Activated CD8-positive, alpha-beta memory T cell treated with anti-CD3 and anti-CD28 coated beads for 24 hours (primary cell): ENCODE measurements around the gene DYNLT4.
"Not testable (repeated sequence)": the region's sequence is repeated elsewhere in the genome, so short reads cannot be mapped to it uniquely, and the experiment has no call there.

Experiments
- DNase-seq: peaks from one replicate; pipeline ENCODE4 v3.0.0-alpha.2; 2020

The DYNLT4 gene

DNA sequence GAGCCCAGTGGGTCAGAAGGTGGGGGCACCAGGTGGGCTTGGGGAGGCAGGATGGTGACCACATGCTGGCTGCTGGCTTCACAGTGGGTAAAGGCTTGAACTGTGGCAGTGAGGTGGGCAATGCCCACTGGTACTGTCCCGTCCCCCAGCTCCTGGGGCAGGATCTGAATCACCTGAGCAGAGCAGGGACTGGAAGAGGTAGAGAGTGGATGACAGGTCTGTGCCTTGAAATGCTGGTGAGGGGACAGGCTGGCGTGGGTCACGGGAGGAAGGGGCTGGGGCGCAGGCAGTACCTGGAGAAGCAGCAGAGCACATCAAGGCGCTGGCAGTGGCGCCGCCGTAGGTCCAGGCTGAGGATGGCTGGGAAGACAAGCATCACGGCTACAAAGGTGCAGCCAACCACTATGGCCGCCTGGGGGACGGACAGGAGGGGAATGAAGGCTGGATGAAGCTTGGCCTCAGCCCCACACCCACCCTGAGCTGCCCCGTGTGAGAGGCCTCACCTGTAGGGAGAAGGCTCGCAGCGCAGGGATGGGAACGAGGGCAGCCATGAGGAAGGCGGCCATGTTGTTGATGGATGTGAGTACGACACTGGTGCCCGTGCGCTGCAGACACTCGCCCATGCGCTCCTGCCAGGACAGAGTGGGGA is 21.0 kb upstream of the DYNLT4 start:
- no peak for DNase-seq

DNA sequence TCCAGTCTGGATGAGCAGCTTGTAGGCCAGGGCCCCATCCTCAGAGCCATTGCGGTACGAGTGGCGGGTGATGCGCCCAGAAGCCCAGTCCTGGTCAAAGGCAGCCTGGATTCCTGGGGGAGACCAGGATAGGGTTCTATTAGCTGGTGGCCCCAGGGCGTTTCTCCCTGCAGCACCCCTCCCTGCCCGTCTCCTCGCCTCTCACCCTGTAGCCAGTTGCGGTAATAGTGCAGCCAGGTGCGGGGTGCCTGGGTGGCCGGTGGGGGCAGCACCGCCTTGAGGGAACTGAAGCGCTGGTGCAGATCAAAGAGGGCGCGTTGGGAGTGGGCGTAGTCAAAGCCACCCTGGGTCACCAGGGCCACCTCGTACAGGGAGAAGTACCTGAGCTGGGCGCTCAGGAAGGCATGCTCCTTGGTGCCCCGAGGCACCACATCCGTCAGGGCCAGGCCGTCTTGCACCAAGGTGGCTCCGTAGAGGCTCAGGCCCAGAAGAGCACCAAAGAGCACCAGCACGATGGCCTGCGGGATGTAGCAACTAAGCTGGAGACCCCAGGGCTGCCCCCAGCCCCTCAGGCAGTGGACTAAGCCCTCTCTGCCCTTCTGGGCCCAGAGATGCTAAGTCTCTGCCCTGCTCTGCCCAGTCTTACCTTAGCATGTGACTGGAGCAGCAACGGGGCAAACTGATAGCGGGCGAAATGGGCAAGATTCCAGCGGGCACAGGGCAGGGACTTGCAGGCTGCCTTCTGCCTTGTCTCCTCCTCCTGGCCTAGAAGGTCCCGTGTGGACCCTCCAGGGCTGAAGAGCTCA is 20.2 kb upstream of the DYNLT4 start:
- no peak for DNase-seq

DNA sequence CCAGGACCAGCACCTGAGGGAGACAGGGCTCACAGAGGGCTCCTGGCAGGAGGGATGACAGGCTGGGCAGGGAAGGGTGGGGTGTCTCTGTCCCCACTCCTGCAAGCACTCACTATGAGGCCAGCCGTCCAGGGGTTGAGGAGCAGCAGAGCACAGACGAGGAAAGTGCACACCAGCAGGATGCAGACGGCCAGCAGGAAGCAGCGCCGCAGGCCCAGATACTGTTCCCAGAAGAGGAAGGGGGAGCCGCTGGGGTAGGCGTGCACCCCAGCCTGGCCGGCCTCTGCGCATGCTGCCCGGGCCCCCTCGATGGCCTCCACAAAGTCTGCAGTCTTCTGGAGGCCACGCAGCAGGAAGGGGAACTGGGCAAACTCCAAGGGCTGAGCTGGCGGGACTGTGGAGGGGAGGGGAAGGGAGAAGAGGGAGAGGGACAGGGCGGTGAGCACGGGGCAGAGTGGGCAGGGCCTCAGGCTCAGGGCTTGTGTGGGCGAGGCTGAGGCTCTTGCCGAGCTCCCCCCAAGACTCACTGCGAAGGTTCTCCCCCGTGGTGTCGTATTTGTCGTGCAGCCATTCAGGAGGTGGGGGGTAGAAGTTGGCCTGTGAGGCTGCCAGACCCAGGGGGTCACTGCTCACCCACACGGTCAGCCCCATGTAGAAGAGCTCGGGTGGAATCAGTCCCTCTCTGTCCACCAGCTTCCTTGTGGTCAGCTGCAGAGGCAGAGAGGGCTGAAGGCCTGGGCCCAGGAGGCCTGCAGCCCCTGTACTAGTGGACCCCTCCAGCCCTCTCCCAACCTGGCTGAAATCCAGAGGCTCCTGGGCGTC is 19.4 kb upstream of the DYNLT4 start:
- no peak for DNase-seq

DNA sequence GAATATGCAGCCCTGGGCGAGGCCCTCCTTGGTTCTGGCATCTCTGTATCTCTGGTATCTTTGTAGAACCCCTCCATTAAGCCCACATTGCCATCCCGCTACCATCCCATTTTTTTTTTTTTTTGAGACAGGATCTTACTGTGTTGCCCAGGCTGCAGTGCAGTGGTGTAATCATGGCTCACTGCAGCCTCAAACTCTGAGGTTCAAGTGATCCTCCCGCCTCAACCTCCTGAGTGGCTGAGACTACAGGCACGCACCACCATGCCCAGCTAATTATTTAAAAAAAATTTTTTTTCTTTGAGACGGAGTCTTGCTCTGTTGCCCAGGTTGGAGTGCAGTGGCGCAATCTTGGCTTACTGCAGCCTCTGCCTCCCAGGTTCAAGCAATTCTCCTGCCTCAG is 17.2 kb upstream of the DYNLT4 start:
- not testable (repeated sequence) for DNase-seq

DNA sequence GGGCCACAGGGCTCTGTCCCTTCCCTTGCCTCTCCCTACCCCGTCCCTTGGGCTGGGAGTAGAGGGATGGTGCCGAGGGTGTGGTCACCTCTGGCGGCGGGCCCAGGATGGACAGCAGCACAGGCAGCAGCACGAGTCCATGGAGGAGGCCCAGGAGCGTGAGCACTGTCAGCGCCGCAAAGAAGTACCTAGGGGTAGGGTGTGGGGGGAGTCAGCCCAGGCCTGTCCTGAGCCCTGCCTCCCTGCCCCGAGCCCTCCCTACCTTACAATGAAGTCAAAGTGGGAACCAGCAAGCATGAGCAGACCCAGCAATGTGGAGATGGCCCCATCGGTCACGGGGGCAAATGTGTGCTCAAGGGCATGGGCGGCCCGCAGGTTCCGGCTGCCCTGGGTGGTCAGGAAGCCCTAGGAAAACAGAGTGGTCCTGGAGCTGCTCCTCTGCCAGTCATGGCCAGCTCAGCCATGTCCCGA is 15.9 kb upstream of the DYNLT4 start:
- no peak for DNase-seq

DNA sequence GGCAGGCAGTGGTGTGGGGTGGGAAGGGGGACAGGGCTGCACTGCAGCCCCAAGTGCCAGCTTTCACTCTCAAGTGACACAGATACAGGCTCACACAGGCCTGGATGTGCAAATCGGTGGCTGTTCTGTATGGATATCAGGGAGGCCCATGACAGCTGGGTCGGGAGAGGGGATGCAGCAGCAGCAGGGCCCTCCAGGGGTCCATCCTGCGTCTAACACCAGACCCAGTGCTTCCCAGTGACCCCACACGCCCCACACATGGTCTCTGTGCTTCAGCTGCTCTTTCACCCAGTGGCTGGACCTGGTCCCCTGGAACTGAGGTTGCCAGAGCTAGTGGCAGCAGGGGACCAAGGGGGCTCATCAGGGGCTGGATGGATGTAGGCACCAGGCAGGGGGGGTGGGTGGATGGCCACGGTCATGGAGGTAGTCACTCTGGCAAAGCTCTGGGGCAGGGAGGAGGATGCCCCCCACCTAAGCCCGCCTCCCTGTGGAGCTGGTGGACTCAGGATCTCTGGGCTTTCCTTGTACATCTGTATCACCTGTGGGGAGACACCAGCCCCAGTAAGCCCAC is 15.1 kb upstream of the DYNLT4 start:
- DNase-seq = no peak

DNA sequence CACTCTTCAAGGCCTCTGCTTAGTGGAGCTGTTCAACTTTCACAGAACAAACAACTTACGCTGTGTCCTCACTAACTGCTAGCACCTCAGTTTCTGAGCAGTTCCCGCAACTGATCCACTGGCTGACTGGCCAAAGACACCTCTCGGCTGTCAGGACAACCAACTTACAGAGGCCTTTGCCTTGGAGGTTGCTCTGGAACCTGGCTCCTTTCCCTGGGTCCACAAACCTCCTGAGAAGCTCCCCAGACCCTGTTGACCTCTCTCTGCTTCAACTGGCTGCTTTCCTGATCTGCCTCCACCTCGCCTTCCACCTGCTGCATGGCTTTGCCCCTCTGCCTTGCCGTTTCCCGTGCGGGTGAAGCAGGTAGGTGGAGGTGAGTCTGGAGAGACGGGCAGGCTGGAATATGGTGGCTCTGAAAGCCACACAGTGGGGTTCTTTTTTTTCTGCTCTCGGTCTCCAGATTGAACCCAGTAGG is 14.1 kb upstream of the DYNLT4 start:
- DNase-seq = no peak

DNA sequence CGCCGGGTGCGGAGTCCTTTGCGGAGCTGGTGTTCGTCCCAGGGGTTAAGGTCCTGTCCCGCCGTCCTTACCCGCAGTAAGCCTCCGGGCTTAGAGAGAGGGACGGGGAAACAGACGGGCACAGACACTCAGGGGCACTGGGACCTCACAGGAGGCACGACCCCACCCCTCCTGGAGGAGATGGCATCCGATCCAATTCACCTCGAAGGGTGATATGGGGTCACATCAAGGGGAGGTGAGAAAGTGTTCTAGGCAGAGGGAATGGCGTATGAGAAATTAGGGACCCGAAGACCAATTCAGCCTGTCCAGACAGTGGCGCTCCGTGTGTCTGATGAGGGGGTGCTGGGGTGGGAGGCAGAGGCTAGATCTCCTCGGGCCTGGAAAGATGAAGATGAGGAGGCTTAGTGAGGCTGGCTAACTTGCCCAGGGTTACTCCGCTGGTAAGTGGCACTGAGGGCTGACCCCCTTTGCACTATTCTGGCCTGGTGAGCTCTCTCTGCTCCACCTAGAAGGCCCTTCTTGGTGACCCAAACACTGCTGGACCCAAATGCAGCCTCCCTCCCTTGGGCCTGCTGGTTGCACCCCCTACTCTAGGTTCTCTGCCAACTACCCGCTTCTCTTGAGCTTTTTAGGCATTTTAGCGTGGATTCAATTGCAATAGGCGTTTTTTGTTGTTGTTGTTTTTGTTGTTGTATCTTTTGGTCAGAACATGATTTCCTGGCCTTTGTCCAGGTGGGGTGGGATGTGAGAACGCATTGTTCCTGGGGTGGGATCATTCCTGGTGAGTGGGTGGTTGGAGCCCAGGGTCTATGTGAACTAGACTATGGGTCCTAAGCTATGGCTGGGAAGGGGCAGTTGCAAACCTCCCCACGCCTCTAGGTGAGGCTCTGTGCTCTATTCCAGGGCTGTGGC is 13.4 kb upstream of the DYNLT4 start:
- DNase-seq = no peak

DNA sequence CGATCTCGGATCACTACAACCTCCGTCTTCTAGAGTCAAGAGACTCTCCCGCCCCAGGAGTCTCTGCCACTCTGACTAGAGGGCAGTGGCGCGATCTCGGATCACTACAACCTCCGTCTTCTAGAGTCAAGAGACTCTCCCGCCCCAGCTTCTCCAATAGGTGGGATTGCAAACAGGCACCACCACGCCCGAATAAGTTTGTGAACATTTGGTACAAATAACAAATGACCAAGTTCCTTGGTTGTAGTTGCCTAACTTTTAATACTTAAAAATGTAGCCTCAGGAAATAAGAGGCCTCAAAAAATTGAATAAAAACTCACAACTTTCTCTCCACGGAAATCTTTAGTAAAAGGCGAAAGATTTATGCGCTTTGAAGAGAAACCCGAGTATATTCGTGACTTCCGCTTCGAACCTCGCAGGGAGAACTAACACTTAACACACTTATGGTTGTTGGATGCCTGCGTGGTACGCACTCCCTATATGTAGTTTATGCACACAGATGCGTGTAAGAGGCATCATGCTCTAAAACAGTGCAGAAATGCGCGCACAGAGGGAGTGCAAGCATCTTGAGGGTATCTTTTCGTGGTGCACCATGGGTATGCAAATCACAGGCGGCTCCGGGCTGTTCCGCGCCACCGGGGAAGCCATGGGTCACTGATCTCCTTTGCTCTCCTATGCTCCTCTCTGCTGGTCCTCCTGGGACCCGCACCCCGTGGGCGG is 12.6 kb upstream of the DYNLT4 start:
- DNase-seq = peak; percentile 97

DNA sequence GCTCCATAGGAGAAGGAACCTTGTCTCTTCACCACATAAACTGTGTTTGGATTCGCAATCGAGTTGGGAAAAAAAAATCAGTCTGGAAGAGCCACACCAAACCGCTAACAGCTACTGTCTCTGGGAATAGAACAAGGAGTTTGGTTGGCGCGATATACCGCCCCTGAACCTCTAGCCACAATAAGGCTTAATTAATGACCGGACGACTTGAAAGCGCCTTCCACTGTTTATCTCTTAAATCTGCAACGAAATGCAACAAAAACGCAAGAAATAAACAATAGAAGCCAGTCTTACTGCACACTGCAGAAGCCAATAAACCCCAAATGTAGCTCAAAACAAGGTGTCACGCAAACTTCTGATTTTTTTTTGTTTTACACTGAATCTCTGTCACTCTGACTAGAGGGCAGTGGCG is 12.1 kb upstream of the DYNLT4 start:
- no peak for DNase-seq

DNA sequence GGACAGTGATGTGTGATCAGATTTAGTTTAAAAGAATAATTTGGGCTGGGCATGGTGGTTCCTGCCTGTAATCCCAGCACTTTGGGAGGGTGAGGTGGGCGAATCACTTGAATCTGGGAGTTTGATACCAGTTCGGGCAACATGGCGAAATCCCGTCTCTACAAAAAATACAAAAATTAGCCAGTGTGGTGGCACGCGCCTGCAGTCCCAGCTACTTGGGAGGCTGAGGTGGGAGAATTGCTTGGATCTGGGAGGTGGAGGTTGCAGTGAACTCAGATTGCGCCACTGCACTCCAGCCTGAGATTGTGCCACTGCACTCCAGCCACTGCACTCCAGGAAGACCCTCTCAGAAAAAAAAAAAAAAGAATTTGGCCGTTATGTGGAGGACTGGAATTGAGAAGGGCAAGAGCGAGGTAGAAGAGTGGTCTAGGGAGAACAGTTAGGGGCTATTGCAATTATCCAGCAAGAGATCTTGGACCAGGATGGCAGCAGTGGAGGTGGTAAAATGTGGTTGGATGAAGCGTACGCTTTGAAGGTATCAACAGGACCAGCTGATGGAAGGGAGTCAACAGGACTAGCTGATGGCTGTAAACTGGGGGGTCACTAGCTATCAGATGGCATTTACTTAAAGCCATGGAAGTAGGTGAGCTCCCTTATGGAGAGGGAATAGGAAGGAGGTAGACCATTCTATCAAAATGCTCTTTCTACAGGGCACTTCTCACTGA is 10.8 kb upstream of the DYNLT4 start:
- DNase-seq = no peak

DNA sequence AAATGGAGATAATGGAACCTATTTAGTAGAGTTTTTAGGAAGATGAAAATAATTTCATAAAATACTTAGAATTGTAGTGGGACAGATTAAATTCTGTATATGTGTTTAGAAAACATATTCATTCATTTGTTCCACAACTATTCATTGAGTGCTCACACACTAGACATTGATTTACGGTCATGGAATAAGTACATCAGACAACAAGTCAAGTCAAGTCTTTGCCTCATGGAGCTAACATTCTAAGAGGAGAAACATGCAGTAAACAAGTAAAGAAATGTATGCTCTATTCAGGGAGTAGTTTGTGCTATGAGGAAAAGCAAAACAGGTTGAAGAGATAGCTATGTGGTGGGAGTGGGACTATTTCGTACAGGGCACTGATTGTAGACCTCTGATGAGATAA is 10.2 kb upstream of the DYNLT4 start:
- DNase-seq = no peak

DNA sequence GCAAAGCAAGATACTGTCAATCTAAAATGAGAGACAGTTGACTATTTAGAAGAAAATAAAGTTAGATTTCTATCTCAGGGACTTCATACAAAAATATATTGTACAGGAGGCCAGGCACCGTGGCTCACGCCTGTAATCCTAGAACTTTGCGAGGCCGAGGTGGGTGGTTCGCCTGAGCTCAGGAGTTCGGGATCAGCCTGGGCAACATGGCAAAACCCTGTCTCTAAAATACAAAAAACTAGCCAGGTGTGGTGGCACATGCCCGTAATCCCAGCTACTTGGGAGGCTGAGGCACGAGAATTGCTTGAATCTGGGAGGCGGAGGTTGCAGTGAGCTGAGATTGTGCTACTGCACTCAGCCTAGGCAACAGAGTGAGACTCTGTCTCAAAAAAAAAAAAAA is 8.8 kb upstream of the DYNLT4 start:
- not testable (repeated sequence) for DNase-seq

DNA sequence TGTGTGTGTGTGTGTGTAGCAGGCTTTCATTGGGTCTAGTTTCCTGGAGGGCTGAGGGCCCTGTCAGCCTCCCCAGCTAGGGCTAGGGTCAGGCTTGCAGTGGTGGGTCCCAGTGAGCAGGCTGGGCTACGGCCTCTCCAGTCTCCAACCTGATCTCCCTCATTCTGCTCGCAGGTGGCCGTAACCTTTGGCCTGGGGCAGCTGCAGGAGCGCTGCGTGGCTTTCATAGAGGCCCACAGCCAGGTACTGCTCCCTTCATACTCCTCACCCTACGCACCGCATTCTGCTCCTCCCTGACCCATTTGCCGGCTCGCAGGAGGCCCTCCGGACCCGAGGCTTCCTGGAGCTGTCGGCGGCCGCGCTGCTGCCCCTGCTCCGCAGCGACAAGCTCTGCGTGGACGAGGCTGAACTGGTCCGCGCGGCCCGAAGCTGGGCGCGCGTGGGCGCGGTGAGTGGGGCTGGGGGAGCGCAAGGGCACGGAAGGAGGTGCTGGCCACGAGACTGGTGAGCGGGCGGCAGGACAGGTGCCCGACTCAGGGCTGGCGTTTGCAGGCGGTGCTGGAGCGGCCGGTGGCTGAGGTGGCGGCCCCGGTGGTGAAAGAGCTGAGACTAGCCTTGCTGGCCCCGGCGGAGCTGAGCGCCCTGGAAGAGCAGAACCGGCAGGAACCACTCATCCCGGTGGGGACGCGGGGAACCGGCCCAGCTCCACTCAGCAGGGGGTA is 5.8 kb upstream of the DYNLT4 start:
- no peak for DNase-seq

DNA sequence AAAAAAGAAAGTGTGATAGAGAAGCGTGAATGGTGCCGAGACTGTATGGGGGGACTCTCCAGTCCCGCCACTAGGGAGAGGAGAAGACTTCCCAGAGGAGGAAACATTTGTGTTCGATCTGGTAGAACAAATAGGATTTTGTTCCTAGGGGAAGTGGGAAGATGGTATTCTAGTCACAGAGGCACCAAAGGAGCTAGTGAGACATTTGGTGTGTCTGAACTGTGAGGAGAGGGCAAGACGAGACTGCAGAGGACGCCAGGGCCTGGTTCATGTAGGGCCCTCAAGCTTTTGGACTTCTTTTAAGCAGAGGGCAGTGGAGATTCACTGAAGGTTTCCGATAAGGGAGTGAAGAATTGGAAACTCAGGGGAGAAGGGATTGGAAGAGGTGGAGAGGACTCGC is 4.1 kb upstream of the DYNLT4 start:
- no peak for DNase-seq

DNA sequence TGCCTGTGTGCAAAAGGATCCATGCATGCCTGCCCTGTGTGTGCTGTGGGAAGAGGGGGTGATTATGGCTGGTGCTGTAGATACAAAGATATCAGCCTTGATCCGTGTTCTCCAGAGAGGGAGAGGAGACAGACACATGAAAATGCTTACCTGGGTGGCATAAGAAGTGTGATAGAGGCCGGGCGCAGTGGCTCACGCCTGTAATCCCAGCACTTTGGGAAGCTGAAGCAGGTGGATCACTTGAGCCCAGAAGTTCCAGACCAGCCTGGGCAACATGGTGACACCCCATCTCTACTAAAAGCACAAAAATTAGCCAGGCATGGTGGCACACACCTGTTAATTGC is 3.6 kb upstream of the DYNLT4 start:
- not testable (repeated sequence) for DNase-seq

DNA sequence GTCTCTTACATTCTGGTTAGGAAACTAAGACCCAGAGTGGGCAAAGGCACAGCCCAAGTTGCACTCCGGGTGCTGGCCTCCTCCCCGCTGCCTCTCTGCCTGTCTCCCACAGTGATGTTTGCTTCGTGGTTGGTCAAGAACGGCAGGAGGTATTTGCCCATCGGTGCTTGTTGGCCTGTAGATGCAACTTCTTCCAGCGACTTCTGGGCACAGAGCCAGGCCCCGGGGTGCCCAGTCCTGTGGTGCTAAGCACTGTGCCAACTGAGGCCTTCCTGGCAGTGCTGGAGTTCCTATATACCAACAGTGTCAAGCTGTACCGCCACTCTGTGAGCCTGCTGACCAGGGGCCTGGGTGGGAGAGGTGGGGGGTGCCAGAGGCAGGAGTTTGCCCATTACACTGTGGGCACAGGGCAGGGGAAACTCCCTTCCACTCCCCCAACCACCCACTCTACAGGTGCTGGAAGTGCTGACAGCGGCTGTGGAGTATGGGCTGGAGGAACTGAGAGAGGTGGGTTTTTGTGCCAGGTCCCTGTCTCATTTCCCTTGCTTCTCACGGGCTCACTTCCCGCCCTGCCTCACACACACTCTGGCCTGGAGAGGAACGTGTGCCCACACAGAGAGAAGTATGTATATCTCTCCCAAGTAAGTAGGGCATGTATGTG is 3.1 kb upstream of the DYNLT4 start:
- DNase-seq = peak; percentile 73

DNA sequence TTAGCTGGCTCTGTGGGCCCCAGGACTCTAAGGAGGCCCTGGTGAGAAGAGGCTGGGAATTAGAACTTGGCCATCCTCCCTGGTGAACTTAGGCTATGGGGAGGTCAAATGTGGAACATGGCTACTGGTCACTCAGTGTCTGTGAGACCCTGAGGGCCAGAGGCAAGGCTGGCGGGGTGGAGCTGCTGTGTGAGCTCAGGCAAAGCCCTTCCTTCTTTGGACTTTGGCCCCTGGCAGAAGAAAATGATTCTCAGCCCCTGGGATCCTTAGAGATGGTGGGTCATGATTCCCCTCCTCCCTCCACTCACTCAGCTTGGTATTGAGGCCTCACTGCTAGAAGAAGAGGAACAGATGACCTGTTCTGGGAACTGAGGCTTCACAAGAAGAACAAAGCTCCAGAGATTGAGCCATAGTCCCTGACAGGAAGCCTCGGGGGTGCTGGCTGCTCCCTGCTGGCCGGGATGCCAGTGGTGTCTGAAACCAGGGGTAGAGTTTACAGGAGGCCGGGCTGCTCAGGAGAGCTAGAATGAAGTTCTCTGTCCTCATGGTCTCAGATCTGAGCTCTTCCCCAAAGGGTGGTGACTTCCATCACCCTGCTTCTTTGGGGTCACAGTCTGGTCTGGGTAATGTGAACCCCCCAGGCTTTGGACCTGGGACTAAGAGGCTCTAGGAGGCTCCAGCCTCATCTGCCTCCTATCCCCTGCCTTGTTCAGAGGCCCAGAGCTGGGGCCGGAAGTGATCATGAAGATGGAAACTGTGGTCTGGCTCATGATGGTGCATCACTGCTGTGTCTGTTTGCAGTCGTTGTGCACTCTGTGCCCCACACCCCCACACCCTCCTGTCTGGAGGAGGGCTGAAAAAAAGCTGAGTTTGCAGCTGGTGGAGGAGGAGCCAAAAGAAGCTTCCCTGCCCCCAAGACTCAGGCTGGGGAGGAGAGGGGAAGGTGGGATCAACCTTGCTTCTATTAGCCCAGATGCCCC is 2.1 kb upstream of the DYNLT4 start:
- DNase-seq = peak; percentile 90
